ENCODE results near the gene PLXNA1. TPM values are rescaled to one million over a fixed set of nuclear protein-coding genes. Genes with fewer than 3 reads are reported as not detected.

PLXNA1 gene
- total and polyA plus RNA-seq, 2 of the 8 experiments (the other 6 are each of a cell fraction or from before 2014, with no cell fraction given): 47.5 to 54.9 TPM

- TF ChIP-seq ATF3 (IDR thresholded peaks at IDR 0.05; ENCODE audit: insufficient read depth, low read depth, low read length) (no peak), EGR1 (IDR thresholded peaks at IDR 0.05; ENCODE audit: borderline replicate concordance, low read depth, low read length) (no peak), EP300 (IDR thresholded peaks at IDR 0.05; ENCODE audit: borderline replicate concordance in 1 of 2, low read depth in 2 of 2, low read length in 2 of 2) (no peak), USF2 (IDR thresholded peaks at IDR 0.05; ENCODE audit: low read length) (no peak), BACH1 (IDR thresholded peaks at IDR 0.05; ENCODE audit: low read length) (no peak)
Observed at GRCh38 chr3:127031845-127032244, 48.9 kb downstream of the PLXNA1 start (continued).

Data from H1 (cell line).